ENCODE measurements around the gene SCIMP. TPM values are rescaled to one million over a fixed set of nuclear protein-coding genes. Genes with fewer than 3 reads are reported as not detected.

The SCIMP gene
- total and polyA plus RNA-seq, 9 of the 15 experiments (the other 6 are each of a cell fraction or from before 2014, with no cell fraction given): 0.01 to 0.11 (median 0.04) TPM; not detected in 6

- TF ChIP-seq SP2 (IDR thresholded peaks at IDR 0.05; ENCODE audit: extremely low read depth, low read depth, low read length, poor library complexity, severe bottlenecking) (peak; percentile 80), MCM2 (IDR thresholded peaks at IDR 0.05; ENCODE audit: low read depth) (no peak), RNF219 (CRISPR knock-in tag; IDR thresholded peaks at IDR 0.05) (no peak), KDM2B (CRISPR knock-in tag; IDR thresholded peaks at IDR 0.05) (no peak), ATF7 (IDR thresholded peaks at IDR 0.05) (peak; percentile 68), NRF1 (conservative IDR thresholded peaks at IDR 0.05 in 1 of 2, IDR thresholded peaks at IDR 0.05 in 1 of 2) (peak; percentile 86 to 89), FOXA1 (IDR thresholded peaks at IDR 0.05; ENCODE audit: borderline replicate concordance) (no peak), ZFP36 (IDR thresholded peaks at IDR 0.05; ENCODE audit: low read depth, low read length, partially characterized antibody) (no peak), EZH2 (IDR thresholded peaks at IDR 0.05; ENCODE audit: borderline replicate concordance, low read depth, low read length) (no peak), POLR2B (IDR thresholded peaks at IDR 0.05; ENCODE audit: low read depth, partially characterized antibody) (peak; percentile 80), ZNF696 (CRISPR knock-in tag; conservative IDR thresholded peaks at IDR 0.05) (no peak), TOE1 (IDR thresholded peaks at IDR 0.05; ENCODE audit: borderline replicate concordance) (peak; percentile 47; the same call in 1 of the 2 replicates), TOE1 (CRISPR knock-in tag; IDR thresholded peaks at IDR 0.05; ENCODE audit: borderline replicate concordance, low read depth) (no peak), SPI1 (IDR thresholded peaks at IDR 0.05; ENCODE audit: borderline replicate concordance, low read depth, low read length) (no peak), TFAM (CRISPR knock-in tag; conservative IDR thresholded peaks at IDR 0.05) (no peak), L3MBTL2 (IDR thresholded peaks at IDR 0.05) (peak; percentile 79), EP400 (IDR thresholded peaks at IDR 0.05) (no peak; the same call in 1 of the 2 replicates), TAF7 (tag; IDR thresholded peaks at IDR 0.05) (0 out of 2 replicates have a peak, but pooled peaks have one; percentile 22), HNRNPL (IDR thresholded peaks at IDR 0.05; ENCODE audit: low read depth, low read length) (no peak)
- TF ChIP-seq, protein P1, sequence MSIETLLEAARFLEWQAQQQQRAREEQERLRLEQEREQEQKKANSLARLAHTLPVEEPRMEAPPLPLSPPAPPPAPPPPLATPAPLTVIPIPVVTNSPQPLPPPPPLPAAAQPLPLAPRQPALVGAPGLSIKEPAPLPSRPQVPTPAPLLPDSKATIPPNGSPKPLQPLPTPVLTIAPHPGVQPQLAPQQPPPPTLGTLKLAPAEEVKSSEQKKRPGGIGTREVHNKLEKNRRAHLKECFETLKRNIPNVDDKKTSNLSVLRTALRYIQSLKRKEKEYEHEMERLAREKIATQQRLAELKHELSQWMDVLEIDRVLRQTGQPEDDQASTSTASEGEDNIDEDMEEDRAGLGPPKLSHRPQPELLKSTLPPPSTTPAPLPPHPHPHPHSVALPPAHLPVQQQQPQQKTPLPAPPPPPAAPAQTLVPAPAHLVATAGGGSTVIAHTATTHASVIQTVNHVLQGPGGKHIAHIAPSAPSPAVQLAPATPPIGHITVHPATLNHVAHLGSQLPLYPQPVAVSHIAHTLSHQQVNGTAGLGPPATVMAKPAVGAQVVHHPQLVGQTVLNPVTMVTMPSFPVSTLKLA (conservative IDR thresholded peaks at IDR 0.05): peak in 1 of 2 experiments; percentile 69; a peak in 2 of 4 replicates
- TF ChIP-seq, protein P2, sequence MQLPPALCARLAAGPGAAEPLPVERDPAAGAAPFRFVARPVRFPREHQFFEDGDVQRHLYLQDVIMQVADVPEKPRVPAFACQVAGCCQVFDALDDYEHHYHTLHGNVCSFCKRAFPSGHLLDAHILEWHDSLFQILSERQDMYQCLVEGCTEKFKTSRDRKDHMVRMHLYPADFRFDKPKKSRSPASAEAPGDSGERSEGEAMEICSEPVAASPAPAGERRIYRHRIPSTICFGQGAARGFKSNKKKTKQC (CRISPR knock-in tag; IDR thresholded peaks at IDR 0.05): 0 out of 2 replicates have a peak, but pooled peaks have one; percentile 17
- TF ChIP-seq, protein P3, sequence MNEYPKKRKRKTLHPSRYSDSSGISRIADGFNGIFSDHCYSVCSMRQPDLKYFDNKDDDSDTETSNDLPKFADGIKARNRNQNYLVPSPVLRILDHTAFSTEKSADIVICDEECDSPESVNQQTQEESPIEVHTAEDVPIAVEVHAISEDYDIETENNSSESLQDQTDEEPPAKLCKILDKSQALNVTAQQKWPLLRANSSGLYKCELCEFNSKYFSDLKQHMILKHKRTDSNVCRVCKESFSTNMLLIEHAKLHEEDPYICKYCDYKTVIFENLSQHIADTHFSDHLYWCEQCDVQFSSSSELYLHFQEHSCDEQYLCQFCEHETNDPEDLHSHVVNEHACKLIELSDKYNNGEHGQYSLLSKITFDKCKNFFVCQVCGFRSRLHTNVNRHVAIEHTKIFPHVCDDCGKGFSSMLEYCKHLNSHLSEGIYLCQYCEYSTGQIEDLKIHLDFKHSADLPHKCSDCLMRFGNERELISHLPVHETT (CRISPR knock-in tag; conservative IDR thresholded peaks at IDR 0.05 in 1 of 2, IDR thresholded peaks at IDR 0.05 in 1 of 2): peak in 1 of 2 experiments; percentile 35; a peak in 1 of 4 replicates
Measured at GRCh38 chr17:5191541-5192417, 42.9 kb downstream of the SCIMP start, which contains the start of gene ZNF594 (continued).
